GM18498 (cell line): ENCODE measurements around the gene GABBR2.

Experiments
- ATAC-seq: cut with Tn5 transposase; IDR thresholded peaks from one replicate; pipeline ENCODE4 v1.9.1; 2021; ENCODE audit warnings: mild to moderate bottlenecking, moderate library complexity; ENCODE audit not compliant: unreplicated experiment

The GABBR2 gene

DNA sequence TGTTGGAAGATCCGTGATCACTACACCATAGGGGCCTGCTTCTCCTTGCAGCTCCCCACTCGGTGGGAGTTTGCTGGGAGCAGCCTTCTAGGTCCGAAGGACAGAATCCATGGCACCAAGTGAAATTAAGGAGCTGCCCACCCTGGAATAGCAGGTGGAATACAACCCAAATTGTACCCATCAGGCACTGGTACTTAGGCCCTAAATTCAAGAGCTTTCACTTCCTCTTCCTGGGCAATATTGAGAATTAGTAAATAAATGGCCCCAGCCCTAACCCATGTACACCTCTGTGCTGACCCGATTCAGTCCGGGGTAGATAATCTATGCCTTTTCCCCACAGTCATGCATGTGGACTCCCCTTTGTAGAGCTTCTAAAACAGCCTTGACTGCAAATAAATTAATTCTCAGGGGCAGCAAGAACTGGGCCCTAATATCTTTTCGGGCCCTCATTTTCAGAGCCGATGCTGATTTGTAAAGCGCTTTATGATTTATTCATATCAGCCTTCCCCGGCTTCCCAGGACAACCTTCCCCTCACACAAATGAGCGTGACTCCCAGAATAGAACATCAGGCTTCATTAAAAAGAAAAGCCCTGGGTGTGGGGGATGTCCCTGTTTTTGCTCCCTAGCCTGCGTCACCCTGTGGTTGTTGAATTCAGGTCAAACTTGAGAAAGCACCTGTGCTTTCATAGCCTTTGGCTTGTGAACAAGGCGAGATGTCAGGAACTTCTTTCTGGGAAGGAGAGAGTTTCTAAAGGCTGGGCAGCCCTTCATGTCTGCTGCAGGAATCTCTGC, 327.2 kb downstream of the GABBR2 start:
- ATAC-seq: no peak

DNA sequence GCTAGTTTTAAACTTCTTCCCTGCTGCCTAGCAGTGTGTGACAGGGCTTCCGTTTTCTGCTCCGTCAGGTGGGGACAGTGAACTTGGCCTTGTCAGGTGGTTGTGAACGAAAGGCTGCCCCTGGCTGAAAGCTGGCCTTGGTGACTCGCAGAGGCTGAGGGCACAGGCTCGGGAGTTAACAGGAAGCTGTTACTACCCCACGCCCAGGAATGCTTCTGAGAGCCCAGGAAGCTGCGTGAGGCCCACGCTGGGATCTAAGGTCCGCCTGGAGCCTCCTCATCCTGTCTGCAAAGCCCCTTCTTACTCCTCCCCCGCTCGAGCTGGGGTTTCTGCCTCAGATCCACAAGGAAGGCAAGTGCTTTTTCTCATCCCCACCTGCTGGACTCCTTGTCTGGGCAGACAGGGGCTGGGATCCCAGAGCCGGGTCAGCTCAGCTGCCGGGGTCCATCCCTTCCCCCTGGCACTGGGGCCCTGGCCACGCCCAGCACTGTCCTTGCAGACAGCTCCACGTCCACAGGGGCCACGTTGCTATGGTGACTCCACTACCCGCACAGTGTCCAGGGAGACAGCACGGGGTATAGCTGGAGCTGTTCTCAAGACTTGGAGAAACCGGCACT, 328.6 kb downstream of the GABBR2 start:
- ATAC-seq: no peak

DNA sequence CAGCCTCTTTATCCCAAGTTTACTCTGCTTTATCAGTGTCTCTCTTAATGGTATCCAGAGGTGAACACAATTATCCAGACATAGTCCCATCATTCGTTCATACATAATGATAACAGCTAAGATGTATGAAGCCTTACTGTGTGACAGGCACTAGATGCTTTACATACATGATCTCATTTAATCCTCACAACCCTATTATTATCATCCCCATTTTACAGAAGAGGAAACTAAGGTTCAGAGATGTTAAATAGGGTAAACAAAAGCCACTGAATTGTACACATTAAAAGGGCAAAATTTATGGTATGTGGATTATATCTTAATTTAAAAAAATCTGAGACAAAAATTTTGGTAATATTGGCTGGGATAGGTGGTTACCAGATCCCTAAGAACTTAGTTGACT, 329.2 kb downstream of the GABBR2 start:
- ATAC-seq: no peak

DNA sequence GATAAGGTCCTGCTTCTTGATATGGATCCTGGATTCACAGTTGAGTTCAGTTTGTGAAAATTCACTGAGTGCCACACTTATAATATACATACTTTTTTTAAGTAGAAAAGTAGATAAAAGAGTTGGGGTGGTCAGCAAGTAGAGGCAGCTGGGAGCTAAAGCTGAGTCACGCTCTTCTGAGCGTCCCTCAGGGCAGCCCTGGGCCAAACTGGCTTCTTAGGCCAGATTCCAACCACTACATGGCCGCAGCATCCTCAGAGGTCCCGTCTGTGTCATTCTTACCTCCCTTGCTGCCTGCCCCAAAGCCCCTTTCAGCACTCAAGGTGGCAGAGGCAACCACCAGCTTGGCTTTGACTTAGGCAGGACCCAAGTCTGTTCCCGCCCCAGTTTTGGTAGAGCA, 329.9 kb downstream of the GABBR2 start:
- ATAC-seq: no peak

DNA sequence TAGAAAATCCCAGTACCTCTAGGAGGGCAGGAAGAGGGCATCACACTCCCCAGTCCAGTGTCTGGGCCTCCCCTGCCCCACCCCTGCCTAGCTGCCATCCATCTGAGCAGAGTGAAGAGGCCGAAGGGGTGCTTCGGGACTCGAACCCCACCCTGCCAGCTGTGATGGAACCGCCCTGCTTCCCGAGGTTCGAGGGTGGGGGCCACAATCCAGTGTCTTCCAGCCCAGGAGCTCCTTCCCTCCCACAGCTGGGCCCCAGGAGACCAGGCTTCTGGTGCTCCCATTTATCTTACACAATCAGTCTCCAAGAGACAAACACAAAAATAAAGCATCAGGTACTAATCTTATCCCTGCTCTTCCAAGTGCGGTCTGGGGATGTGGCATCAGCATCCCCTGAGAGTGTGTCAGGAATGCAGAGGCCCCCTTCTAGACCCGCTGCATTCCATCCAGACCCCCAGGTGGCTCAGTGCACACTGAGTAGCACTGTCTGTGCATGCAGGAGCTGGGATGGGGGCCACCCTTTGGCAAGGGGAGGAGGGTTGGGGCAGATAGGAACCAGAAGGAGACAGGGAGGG, 330.4 kb downstream of the GABBR2 start:
- no peak for ATAC-seq

DNA sequence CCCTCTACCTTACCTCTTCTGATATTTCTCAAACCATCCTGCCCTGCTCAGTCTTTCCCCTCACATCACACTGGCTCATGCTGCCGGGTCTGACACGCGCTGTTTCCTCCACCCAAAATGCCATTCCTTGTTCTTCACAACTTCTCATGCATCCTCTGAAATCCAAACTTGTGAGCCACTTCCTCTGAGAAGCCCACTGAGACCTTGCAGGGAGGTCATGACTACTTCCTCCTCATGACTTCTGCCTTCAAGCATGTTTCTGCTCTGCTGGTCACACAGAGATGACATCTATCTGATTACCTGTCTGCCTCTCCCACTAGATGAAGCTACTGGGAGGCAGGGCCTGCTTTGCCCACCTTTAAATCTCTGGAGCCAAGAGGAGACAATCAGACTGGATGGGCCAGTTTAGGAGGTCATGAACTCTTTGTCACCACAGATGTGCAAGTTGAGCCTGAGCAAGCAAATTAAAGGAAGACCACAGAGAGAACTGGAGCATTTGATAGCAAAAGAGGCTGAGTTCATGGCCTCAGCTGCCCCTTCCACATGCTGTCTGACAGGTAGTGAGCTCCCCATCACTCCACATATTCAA, 333.5 kb downstream of the GABBR2 start:
- no peak for ATAC-seq

DNA sequence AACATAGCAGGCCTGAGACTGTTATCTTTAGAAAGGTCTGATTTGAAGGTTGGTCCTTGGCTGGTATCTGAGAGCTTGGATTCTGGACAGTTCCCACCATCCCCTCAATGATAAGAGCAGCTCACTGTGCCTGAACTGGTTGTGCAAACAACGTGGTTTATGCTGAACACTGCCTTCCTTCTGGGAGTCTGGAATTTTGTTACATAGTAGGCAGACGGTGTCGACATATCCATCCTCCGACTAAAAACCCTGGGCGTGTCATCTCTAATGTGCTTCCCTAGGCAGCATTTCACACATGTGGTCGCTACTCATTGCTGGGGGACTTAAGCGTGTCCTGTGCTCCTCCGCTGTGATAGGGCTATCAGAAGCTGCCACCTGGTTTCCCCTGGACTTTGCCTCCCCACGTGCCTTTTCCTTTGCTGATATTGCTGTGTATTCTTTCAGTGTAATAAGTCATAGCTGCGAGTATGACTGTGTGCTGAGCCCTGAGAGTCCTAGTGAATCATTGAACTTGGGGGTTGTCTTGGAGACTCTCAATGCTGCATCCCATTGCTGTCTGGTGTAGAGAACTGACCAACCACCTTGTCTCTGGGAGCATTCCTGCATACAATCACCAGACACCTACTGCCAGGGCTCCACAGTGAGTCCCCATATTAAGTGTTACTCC, 334.2 kb downstream of the GABBR2 start:
- no peak for ATAC-seq

DNA sequence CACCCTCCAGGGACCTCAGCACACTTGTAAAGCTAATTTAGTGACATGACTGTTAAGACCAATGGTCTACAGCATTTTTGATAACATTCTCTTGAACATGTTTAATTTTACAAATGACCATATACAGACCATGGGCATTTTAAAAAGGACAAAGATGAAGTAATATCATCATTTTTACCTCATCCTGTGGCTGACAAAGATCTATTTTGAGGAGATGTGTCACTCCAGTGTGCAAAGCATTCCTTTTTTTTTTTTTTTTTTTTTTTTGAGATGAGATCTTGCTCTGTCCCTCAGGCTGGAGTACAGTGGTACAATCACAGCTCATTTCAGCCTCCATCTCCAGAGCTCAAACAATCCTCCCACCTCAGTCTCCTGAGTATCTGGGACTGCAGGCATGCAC, 335.1 kb downstream of the GABBR2 start:
- ATAC-seq: no peak

DNA sequence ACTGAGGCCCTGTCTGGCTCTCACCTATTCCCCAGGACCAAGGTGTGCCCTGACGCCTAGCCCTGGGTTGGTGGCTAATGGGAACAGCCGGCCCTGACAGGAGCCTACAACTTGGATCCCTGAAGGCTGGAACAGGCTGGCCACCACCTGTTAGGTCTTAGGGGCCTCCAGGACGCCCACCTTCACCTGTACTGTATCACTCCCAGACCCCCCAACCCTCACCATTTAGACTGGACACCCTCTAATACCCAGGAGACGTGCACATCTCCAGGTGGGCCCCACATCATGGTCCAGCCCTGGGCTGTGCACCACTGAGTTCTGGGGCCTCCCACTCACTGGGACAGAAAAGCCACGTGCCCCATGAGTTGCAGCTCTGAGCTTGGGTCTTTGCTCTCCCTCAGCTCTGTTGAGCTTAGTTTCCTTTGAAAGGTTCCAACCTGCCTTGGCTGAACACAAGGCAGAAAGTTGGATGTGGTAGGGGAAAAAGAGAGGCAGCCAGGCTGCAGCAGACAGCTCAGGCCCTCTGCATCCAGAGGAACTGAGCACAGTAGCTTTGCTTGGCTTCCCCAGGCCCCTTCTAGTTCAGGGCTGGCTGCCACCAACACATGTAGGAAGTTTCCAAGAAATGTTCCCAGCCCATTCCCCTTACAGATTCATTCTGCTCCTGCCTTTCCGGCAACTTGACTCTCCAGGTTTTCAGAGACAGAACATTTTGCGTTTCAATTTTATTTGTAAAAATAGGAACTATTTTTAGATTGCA, 336.5 kb downstream of the GABBR2 start:
- ATAC-seq: no peak

DNA sequence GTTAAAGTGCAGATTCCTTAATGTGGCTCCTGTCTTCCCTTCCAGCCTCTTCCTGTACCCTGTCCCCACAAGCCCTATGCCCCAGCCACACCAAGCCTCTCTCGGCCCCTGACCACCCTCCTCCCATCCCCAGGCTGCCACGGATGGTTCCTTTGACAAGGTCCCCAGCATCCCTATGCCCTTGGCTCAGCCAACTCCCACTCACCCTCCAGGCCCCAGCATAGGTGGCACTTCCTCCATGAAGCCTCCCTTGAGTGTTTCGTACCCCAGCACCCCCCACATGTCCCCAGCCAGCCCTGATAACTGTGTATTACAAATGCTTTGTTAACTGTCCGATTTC, 337.8 kb downstream of the GABBR2 start:
- no peak for ATAC-seq

DNA sequence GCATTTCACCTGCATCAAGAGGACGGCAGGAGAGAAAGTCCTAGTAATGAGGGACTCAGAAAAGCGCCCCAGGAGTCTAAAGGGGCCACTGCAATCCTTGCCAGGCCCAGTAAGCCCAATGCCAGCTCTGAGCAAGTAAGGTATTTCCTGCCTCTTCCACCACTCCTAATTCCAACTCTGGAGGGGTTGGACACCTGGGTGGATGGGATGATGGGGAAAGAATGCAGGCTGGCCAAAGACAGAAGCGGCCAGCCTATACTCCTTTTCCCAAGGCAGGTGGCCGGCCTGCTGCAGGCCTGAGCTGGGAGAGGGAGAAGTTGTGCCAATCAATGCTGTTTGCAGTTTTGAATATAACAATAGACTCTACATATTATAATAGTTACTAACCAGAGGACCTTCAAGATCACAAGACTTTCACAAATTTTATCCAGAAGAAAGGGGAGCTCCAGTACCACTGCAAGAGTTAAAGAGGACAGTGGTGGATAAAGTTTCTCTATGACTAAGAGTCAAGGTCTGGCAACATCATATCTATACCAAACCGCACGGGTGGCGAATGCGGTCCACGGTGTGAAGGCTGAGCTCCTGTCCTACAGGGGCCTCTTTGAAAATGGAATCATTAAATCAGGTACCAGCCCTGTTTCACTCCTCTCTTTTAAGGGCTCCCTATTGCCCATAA, 338.3 kb downstream of the GABBR2 start:
- no peak for ATAC-seq

DNA sequence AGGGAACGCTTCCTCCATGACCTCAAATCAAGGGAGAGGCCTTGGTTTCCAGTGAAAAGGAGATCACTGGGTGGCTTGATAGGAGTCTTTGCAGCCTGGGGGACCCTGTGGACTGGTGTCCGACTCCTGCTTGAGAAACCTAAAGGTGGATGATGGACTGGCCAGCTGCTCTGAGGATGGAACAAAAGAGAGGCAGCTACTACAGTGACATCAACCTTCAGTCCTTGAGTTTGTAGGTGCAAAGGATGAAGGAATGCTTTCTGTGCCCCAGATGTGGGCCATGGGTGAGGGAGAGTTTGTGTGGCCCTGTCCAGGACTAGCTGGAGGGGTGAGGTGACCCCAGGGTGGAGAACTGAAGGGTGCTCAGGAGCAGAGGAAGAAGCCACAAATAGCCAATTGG, 338.8 kb downstream of the GABBR2 start:
- ATAC-seq: no peak

DNA sequence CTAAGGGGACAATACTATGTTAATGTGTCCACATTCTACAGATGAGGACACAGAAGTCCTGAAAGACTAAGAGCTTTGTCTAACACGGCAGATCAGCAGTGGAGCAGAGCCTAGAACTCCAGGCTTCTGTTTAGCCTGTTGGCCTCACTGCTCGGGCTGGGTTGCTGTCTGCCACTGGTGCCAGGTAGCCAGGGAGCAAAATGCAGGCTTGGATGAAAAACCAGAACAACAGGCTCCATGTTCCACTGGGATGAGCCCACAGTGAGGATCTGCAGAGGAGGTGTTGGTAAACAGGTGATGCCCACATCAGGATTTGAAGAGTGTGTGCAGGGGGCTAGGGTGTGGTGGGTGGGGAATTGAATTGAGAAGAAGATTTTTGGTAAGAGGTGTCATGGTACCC, 339.3 kb downstream of the GABBR2 start:
- no peak for ATAC-seq

DNA sequence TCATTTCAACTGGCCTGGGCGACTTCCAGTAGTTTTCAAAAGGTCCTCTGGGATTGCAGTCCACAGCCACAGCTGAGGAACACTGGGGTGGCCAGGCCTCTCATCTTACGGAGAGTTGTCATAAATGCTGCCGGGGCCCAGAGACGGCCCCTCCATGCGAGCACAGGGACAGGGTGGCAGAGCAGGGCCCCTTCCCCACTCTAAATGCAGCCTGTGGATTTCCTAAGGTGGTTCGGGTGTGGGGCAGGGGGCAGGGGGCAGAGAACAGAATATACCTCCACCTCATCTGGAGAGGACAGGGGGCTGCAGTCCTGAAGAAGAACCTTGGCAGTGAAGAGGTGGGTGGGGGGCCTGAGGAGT, 339.7 kb downstream of the GABBR2 start:
- no peak for ATAC-seq

DNA sequence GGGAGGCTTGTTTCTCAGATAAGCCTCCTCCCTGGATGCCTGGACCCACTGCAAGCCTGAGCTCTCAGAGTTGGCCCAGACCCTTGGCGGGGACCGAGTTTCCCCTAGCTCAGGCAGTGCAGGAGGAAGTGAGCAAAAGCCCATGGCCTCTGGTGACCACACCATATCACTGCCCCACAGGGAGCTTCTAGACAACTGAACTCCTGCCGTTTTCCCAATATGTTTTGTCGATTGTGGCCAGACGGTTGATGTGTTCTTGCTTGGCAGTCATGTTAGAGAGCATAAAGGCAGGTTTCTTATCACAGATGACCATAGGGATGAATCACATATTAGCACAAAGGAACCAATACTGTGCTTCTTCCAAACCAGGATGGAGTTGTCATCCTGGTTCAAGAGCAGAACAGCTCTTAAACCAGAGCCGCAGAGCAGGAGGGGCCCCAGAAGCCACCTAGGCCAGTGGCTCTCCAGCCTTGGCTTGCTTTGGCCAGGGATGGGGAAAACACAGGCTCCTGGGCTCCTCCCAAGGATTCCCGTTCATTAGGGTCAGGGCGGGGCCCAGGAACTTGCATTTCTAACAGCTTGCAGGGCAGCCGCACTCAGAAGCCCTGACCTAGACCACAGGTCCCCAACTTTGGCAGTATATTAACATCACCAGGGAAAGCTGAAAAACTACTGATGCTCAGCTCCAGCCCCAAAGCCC, 340.2 kb downstream of the GABBR2 start:
- no peak for ATAC-seq

DNA sequence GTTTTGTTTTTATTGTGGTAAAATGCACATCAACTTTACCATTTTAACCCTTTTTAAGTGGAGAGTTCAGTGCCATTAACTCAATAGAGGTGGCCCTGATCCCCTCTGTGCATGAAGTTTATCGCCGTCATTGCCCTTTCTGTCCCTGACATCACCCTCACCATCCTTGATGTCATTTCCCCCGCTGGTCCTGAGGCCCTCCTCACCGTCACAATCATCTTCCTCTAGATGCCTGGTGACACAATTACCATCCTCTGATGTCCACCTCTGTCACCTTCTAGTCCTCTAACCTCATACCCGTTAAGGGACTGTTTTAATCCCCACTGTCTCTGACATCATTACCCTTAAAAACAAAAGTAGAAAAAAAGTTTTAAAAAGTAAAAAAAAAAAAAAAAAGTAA, 340.8 kb downstream of the GABBR2 start:
- ATAC-seq: no peak

DNA sequence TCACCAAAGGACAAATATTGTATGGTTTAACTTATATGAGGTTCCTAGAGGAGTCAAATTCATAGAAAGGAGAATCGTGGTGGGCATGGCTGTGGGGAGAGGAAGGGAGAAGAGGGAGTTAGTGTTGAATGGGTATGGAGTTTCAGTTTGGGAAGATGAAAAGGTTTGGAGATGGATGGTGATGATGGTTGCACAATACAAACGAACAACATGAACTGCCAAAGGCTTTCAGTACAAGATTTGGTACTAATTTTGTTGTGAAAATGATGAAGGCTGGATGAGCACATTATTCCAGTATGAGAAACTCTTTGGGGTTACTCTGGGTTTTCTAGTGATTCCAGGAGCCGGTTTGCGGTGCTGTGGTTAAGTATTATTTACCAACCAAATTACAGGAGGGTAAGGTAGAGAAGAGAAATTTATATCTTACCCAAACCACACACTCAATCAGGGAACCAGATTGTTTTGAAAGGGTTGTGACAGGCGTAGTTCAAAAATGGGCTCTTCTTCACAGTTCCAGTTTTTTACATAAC, 341.3 kb downstream of the GABBR2 start:
- no peak for ATAC-seq

DNA sequence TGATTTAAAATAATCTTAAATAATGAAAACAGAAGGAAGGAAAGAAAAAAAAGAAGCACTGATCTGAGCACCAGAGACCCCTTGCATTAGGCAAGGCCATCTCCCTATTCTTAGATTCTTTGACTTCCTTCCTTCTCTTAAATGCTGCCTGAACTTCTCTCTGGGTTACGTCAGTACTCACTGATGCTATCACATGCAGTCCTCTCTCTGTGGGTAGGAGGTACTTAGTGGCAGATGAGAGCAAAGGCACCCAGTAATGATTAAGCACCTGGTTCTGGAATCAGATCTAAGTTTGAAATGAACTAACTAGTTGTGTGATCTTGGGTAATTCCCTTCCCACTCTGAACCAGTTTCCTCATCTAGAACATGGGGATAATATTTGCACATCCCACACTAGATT, 343.0 kb downstream of the GABBR2 start:
- ATAC-seq: no peak

DNA sequence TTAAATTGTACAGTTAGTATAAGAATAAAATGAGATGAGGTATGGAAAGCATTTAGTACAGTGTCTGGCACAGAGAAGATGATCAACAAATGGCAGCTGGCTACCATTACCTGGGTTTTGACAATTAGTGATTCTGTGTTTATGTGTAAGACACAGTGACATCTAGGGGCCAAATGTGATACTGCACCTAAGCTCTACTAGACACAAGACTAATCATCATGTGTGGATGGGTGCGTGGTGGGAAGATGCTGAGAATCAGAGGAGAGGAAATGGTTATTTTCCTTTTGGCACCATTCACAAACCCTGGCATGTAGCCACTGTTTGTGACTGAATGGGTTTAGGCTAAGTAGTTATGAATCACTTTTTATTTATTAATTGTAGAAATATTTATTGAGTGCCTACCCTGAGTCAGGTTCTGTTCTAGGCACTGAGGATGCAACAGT, 343.5 kb downstream of the GABBR2 start:
- no peak for ATAC-seq
